DOHH2 (cell line): ENCODE data around the gene C17orf107.

ENCODE experiments used
- H3F3A ChIP-seq: fragments of 200-600 bp; sonication (generic), shearing (Covaris generic); 2 replicates; pipeline ENCODE4 v1.6.0; 2016; ENCODE audit warnings: antibody characterized with exemption, mild to moderate bottlenecking; ENCODE audit not compliant: control insufficient read depth, insufficient read depth
- H3K27ac ChIP-seq: fragments of 200-600 bp; sonication (generic); 2 replicates; pipeline ENCODE4 v1.5.1; 2014; ENCODE audit warnings: low read depth, mild to moderate bottlenecking, low read length, moderate library complexity
- H3K27me3 ChIP-seq: fragments of 200-600 bp; sonication (generic); 2 replicates; pipeline ENCODE4 v1.6.1; 2014; ENCODE audit warnings: mild to moderate bottlenecking, low read length, mixed read lengths; ENCODE audit not compliant: control insufficient read depth
- H3K36me3 ChIP-seq: fragments of 200-600 bp; sonication (generic); 2 replicates; pipeline ENCODE4 v1.6.1; 2014; ENCODE audit warnings: mild to moderate bottlenecking, low read length, moderate library complexity, mixed read lengths; ENCODE audit not compliant: control insufficient read depth
- H3K4me1 ChIP-seq: fragments of 200-600 bp; sonication (generic); 2 replicates; pipeline ENCODE4 v1.6.1; 2014; ENCODE audit warnings: mild to moderate bottlenecking, low read length, mixed read lengths; ENCODE audit not compliant: control insufficient read depth
- H3K4me2 ChIP-seq: fragments of 200-600 bp; sonication (generic); 2 replicates; pipeline ENCODE4 v1.6.0; 2014; ENCODE audit warnings: mild to moderate bottlenecking, low read length, moderate library complexity
- H3K4me3 ChIP-seq: fragments of 200-600 bp; sonication (generic); 2 replicates; pipeline ENCODE4 v1.5.1; 2014; ENCODE audit warnings: mild to moderate bottlenecking, low read length, mixed read lengths
- H3K79me2 ChIP-seq: fragments of 200-600 bp; sonication (generic); 2 replicates; pipeline ENCODE4 v1.6.1; 2014; ENCODE audit warnings: mild to moderate bottlenecking, low read length, mixed read lengths; ENCODE audit not compliant: control insufficient read depth
- H3K9me2 ChIP-seq: fragments of 200-600 bp; sonication (generic); replicated peaks from 2 replicates; pipeline ENCODE4 v1.6.1; 2014; ENCODE audit warnings: mild to moderate bottlenecking, low read length, mixed read lengths; ENCODE audit not compliant: control insufficient read depth
- H3K9me3 ChIP-seq: fragments of 200-600 bp; sonication (generic); 2 replicates; pipeline ENCODE4 v1.6.1; 2014; ENCODE audit warnings: antibody characterized with exemption, low read length, mixed read lengths; ENCODE audit not compliant: control insufficient read depth, insufficient read depth
- H4K20me1 ChIP-seq: fragments of 200-600 bp; sonication (generic); 2 replicates; pipeline ENCODE4 v1.6.0; 2014; ENCODE audit warnings: low read depth, mild to moderate bottlenecking, antibody characterized with exemption, low read length, moderate library complexity; ENCODE audit not compliant: control insufficient read depth, insufficient read depth
- CTCF ChIP-seq: fragments of 200-600 bp; sonication (generic); IDR thresholded peaks from one replicate; pipeline ENCODE4 v1.5.1; 2014; ENCODE audit warnings: antibody characterized with exemption, mild to moderate bottlenecking, low read depth, low read length; ENCODE audit not compliant: poor library complexity, severe bottlenecking
- EZH2phosphoT487 ChIP-seq: fragments of 200-600 bp; sonication (generic); IDR thresholded peaks from 2 replicates; pipeline ENCODE4 v1.6.1; 2017; ENCODE audit warnings: borderline replicate concordance, mild to moderate bottlenecking, antibody characterized with exemption, low read length, moderate library complexity, mixed read lengths

C17orf107 gene

GRCh38 chr17:4895121-4895520 is 4.2 kb upstream of the C17orf107 start:
- TF ChIP-seq CTCF: no peak
- no peak for TF ChIP-seq EZH2phosphoT487
- Histone ChIP-seq H3K9me2 (no peaks in the 10 kb centered on the region), H4K20me1 (no peaks in the 10 kb centered on the region; the same call in 1 of the 2 replicates), H3K4me3 (no peak overlapping the region), H3K36me3 (peaks cover 31% of the 10 kb centered on the region), H3K9me3 (no peaks in the 10 kb centered on the region), H3K4me1 (peaks cover 9% of the 10 kb centered on the region; the same call in 1 of the 2 replicates), H3K4me2 (no peak overlapping the region), H3F3A (no peaks in the 10 kb centered on the region), H3K27ac (no peak overlapping the region), H3K27me3 (peaks cover 7% of the 10 kb centered on the region), H3K79me2 (no peaks in the 10 kb centered on the region)

- peaks cover 12% of the 10 kb centered on the region for H3K27me3 ChIP-seq
- H3F3A ChIP-seq: no peaks in the 10 kb centered on the region
- peaks cover 15% of the 10 kb centered on the region for H3K4me1 ChIP-seq
- no peak overlapping the region for H3K4me3 ChIP-seq
- no peaks in the 10 kb centered on the region for H3K9me3 ChIP-seq
- no peaks in the 10 kb centered on the region for H3K9me2 ChIP-seq
- H4K20me1 ChIP-seq: no peaks in the 10 kb centered on the region; the same call in 1 of the 2 replicates
- peaks cover 24% of the 10 kb centered on the region for H3K36me3 ChIP-seq
- no peak overlapping the region for H3K4me2 ChIP-seq
- TF ChIP-seq CTCF: no peak
- TF ChIP-seq EZH2phosphoT487: no peak
- no peaks in the 10 kb centered on the region for H3K79me2 ChIP-seq
- no peak overlapping the region for H3K27ac ChIP-seq
These were observed 3.5 kb upstream of the C17orf107 start for GRCh38 chr17:4895657-4896331.

GRCh38 chr17:4896332-4897197 is 2.8 kb upstream of the C17orf107 start:
- Histone ChIP-seq H3K4me3 (no peak overlapping the region), H3K36me3 (peaks cover 17% of the 10 kb centered on the region), H3K79me2 (no peaks in the 10 kb centered on the region), H3K9me3 (no peaks in the 10 kb centered on the region), H3F3A (no peaks in the 10 kb centered on the region), H3K9me2 (no peaks in the 10 kb centered on the region), H3K4me2 (no peak overlapping the region), H4K20me1 (no peaks in the 10 kb centered on the region; the same call in 1 of the 2 replicates), H3K27me3 (peaks cover 14% of the 10 kb centered on the region), H3K27ac (no peak overlapping the region), H3K4me1 (peaks cover 21% of the 10 kb centered on the region)
- TF ChIP-seq EZH2phosphoT487 (no peak), CTCF (no peak)
